Measurements from ENCODE around the gene DCP1A. TPM values are rescaled to one million over a fixed set of nuclear protein-coding genes. Genes with fewer than 3 reads are reported as not detected.

Gene DCP1A
- total RNA-seq, 1 donor from 2014 or later = 33.8 TPM

DNA sequence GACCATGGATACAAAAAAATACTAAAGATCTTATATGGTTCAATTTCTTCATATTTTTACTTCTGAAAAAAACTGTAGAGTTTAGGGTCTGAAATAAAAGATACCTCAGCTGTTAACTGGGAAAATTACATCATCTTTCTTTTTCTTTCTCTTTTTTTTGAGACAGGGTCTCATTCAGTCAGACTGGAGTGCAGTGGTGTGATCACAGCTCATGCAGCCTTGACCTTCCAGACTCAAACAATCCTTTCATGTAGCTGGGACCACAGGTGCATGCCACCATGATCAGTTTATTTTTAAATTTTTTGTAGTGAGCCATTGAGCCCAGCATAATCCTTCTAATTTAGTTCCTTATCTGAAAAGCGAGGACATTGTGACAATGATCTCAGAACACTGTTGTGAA is 51.9 kb downstream of the DCP1A start:
- TF ChIP-seq, protein P1, sequence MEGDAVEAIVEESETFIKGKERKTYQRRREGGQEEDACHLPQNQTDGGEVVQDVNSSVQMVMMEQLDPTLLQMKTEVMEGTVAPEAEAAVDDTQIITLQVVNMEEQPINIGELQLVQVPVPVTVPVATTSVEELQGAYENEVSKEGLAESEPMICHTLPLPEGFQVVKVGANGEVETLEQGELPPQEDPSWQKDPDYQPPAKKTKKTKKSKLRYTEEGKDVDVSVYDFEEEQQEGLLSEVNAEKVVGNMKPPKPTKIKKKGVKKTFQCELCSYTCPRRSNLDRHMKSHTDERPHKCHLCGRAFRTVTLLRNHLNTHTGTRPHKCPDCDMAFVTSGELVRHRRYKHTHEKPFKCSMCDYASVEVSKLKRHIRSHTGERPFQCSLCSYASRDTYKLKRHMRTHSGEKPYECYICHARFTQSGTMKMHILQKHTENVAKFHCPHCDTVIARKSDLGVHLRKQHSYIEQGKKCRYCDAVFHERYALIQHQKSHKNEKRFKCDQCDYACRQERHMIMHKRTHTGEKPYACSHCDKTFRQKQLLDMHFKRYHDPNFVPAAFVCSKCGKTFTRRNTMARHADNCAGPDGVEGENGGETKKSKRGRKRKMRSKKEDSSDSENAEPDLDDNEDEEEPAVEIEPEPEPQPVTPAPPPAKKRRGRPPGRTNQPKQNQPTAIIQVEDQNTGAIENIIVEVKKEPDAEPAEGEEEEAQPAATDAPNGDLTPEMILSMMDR (IDR thresholded peaks at IDR 0.05; ENCODE audit: unreplicated experiment) = no peak
- no peak overlapping the region for H3K4me3 Mint-ChIP-seq (ENCODE audit: low read depth)
- no peak for DNase-seq (ENCODE audit: low spot score, unreplicated experiment)
- H3K27me3 Mint-ChIP-seq = no peaks in the 10 kb centered on the region
- no peaks in the 10 kb centered on the region for H3K9me3 Mint-ChIP-seq (ENCODE audit: low read depth)
- no peaks in the 10 kb centered on the region for H3K4me1 Mint-ChIP-seq (ENCODE audit: low read depth)
- H3K36me3 Mint-ChIP-seq (ENCODE audit: insufficient read depth) = peaks cover 10% of the 10 kb centered on the region
- H3K27ac Mint-ChIP-seq = no peak overlapping the region

DNA sequence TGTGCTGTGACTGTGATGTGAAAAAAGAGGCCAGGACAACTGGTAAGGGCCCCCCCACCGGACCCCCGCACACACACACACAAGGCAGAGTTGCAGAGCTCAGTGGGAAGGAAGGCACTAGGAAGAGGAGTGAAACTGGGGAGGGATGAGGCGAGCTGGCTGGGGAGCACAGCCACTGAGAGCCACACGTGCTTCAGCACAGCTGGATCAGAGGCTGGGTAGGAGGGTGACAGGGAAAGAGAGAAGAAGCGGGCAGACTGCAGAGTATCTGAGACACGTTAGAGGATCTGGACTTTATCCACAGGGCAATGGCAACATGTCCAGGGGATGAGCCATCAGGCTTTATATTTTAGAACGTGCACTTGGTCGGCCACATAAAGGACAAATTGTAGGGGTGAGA is 53.5 kb downstream of the DCP1A start:
- H3K36me3 Mint-ChIP-seq (ENCODE audit: insufficient read depth) = peaks cover 6% of the 10 kb centered on the region
- H3K4me3 Mint-ChIP-seq (ENCODE audit: low read depth) = no peak overlapping the region
- H3K27ac Mint-ChIP-seq = no peak overlapping the region

DNA sequence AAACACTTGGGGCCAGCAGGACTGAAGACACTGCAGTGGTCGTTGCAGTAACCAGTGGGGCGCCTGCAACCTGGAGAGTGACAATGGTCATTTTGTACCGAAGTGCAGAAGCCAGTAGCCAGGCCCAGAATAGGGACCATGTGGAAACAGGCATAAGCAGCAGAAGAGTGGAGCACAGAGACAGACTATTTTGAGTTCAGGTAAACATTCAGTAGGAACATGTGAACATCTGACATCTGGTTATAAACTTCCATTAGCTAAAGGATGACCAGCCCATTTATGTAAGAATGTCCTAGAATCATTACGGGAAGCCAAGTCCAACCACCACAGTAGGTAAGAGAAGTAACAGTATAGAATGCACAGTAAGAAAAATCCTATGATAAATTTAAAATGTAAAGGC is 59.1 kb downstream of the DCP1A start:
- TF ChIP-seq, protein P1 (IDR thresholded peaks at IDR 0.05; ENCODE audit: unreplicated experiment) = no peak

More for the DNA sequence above, 53.5 kb downstream of the DCP1A start:
- TF ChIP-seq, protein P1 (IDR thresholded peaks at IDR 0.05; ENCODE audit: unreplicated experiment) = no peak
- Mint-ChIP-seq H3K4me1 (ENCODE audit: low read depth) (no peaks in the 10 kb centered on the region), H3K27me3 (no peaks in the 10 kb centered on the region), H3K9me3 (ENCODE audit: low read depth) (no peaks in the 10 kb centered on the region)
- DNase-seq (ENCODE audit: low spot score, unreplicated experiment) = no peak

DNA sequence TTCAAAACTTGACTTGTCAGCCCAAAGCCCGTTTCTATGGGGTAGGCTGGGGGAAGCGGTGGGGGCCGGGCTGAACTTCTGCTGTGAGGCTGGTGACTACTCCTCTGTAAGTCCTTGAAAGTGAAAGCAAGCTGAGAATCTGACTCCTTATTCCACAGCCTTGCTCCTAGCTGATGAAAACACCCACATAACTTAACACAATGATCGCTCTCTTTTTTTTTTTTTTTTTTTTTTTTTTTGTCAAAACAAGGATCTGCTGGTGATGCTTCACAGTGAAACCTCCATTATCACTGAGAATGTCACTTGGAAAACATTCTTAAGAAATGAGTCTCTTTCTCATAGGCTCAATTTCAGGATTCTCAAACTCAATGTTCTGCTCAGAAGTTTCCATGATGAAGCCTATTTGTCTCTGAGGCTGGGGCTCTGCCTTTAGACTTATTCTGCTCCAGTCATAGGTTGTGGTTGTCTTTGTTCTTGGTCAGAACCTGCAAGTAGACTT is 60.2 kb downstream of the DCP1A start:
- TF ChIP-seq, protein P1 (IDR thresholded peaks at IDR 0.05; ENCODE audit: unreplicated experiment) = no peak
- Mint-ChIP-seq H3K27me3 (no peaks in the 10 kb centered on the region), H3K36me3 (ENCODE audit: insufficient read depth) (peaks cover 7% of the 10 kb centered on the region), H3K4me1 (ENCODE audit: low read depth) (no peaks in the 10 kb centered on the region), H3K9me3 (ENCODE audit: low read depth) (no peaks in the 10 kb centered on the region), H3K4me3 (ENCODE audit: low read depth) (no peak overlapping the region), H3K27ac (no peak overlapping the region)
- no peak for DNase-seq (ENCODE audit: low spot score, unreplicated experiment)

More for the DNA sequence above, 59.1 kb downstream of the DCP1A start:
- H3K36me3 Mint-ChIP-seq (ENCODE audit: insufficient read depth) = peaks cover 8% of the 10 kb centered on the region
- no peaks in the 10 kb centered on the region for H3K9me3 Mint-ChIP-seq (ENCODE audit: low read depth)
- DNase-seq (ENCODE audit: low spot score, unreplicated experiment) = no peak
- H3K4me1 Mint-ChIP-seq (ENCODE audit: low read depth) = no peaks in the 10 kb centered on the region
- no peak overlapping the region for H3K4me3 Mint-ChIP-seq (ENCODE audit: low read depth)
- no peak overlapping the region for H3K27ac Mint-ChIP-seq
- no peaks in the 10 kb centered on the region for H3K27me3 Mint-ChIP-seq

DNA sequence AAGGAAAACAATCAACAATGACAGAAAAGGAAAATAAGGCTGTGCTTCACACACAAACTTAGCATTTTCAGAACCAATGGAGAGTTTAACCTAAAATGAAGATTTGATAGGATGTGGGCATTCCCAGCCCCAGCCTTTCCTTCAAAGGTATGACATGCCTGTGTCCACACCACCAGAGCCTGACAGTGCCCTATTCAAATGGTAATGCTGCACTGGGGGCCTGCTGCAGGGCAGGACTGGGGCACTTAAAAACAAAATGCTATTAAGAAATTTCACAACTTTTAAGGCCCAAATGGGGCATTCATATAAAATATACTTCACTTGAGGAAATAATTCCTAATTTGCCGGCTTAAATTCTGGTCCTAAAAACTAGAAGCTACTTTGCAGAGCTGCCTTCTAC is 60.6 kb downstream of the DCP1A start:
- DNase-seq (ENCODE audit: low spot score, unreplicated experiment) = no peak
- no peaks in the 10 kb centered on the region for H3K27me3 Mint-ChIP-seq
- H3K4me1 Mint-ChIP-seq (ENCODE audit: low read depth) = no peaks in the 10 kb centered on the region

More for the DNA sequence above, 60.6 kb downstream of the DCP1A start:
- Mint-ChIP-seq H3K9me3 (ENCODE audit: low read depth) (no peaks in the 10 kb centered on the region), H3K27ac (no peak overlapping the region), H3K4me3 (ENCODE audit: low read depth) (no peak overlapping the region), H3K36me3 (ENCODE audit: insufficient read depth) (peaks cover 7% of the 10 kb centered on the region)
- TF ChIP-seq, protein P1 (IDR thresholded peaks at IDR 0.05; ENCODE audit: unreplicated experiment) = no peak

All from progenitor cell of endocrine pancreas (in vitro differentiated cells).